Hindlimb muscle (tissue), 1 donor: Measurements from ENCODE around the gene MED22. TPM values are rescaled to one million over a fixed set of nuclear protein-coding genes. Genes with fewer than 3 reads are reported as not detected.
"Not testable (repeated sequence)": the region's sequence is repeated elsewhere in the genome, so short reads cannot be mapped to it uniquely, and the experiment has no call there.

ENCODE experiments used
- DNase-seq: peaks from one replicate; pipeline ENCODE4 v3.0.0-alpha.2; 2013
- polyA plus RNA-seq: library from polyadenylated mRNA; unstranded; fragments of 120-200 nt; gene quantifications from one replicate; pipeline ENCODE4 v1.2.1, GENCODE V29; 2013; ENCODE audit not compliant: insufficient read length

The MED22 gene
- polyA plus RNA-seq, 1 donor = 29.2 TPM

DNA sequence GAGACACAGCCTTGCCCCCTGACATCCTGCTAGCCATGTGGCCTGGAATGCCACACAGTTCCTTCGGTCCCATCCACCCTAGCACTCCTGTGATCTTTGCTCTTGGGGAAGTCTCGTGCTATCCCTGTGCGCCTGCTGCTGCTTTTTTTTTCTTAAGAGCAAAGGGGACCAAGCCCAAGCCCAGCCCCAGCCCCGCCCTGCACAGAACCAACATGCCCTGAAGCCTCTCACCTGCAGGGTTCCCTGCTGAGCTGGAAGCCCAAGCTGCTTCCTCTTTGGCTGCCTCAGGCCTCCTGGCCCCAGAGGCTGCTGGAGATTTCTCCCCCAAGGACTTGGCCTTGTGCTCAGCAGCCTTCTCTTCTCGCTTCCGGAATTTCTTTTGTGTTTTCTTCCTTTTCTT is 13.8 kb downstream of the MED22 start:
- no peak for DNase-seq

DNA sequence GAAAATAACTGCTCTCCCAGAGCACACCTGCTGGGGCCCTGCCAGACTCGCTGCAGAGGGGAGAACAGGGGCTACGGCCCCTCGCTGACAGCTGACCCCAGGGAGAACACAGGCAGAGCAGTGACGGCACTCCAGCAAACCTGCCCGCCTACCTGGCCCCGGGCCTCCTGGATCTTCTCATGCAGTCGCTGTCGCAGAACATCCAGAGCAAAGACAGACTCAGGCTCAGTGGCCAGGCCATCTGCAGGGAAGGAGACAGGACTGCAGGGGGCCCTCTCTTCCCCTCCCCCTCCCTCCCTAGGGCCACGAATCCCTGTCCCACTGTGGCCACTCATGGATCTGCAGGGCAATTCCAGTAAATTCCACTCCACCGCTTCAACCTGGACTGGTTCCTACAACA is 14.4 kb downstream of the MED22 start:
- no peak for DNase-seq

DNA sequence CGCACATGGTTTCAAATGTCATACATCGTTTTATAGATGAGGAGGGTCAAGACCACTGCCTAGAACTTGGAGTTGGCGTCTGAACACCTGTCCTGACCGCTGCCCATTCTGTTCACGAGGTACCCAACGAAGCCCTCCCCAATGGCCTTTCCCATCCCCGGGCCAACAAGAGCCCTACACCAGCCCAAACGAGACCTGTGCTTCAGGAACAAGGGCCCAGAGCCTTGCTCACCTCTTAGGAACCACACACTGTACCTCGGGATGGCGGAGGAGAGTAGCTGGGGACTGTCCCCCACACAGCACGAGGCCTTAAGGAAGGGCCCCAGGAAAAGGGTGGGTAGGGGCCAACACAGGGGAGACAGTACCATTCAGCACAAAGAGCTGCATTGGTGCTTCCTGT is 14.9 kb downstream of the MED22 start:
- DNase-seq = no peak

DNA sequence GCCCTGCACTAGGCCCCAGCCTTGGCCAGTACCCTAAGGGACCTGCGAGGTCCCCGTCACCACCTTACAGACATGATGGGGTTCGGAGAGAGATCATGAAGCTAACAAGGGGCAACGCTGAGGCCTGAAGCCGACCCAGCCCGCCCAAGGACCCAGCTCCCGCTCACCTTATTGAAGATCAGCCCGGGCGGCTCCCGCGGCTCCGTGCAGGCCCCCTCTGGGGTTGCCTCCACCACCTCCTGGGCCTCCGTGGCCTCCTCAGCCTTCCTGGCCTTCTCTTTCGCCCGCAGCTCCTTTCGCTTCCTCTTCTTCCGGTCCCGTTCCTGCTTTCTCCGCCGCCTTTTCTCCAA is 15.6 kb downstream of the MED22 start:
- no peak for DNase-seq

DNA sequence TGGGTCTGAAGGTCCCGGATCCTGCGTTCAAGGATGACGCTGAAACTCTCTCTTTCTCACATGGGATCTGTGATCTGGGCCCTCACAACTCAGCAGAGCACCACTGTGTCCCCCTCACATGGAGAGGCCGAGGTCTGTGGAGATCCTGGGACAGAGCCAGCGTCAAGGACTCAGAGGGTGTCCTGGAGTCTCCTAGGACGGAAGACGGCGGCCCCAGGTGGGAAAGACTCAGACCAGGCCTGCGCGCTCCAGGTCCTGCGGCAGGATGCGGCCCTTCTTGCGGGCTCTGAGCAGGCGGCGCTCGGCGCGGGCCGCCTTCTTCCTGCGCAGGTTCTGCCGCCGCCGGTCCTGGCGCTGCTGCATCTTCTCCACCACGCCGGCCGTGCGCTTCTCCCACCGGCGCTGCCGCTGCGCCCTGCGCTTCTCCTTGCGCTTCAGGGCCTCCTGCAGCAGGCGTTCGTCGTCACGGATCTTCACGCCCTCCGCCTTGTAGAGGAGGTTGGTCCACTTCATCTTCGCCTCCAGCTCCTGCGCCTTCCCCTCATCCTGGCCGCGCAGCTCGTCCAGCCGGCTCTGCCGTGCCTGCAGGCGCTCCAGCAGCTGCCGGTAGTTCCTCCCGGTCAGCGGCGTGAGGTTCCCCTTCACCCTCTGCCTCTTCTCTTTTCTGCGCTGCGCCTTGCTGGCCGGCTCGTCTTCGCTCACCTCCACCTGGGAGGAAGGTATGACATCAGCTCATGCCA is 16.1 kb downstream of the MED22 start:
- DNase-seq = no peak

DNA sequence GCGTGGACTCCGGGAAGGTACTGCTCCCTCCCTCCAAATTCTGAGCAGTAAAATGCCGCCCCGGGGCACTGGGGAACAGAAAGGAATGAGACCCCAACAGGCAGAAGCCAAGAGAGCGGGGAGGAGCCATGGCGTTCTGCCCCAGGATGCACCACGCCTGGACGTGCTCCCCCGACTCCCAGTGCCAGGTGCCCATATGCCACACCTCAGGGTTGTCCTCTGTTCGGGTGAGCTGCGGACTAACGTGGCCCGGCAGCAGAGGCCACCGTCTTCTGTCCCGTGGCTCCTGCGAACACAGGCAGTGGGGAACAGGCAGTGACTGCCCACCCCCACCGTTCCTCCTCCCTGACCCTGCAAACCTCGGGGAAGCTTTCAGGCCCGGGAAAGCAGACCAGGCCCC is 16.7 kb downstream of the MED22 start:
- DNase-seq = no peak

DNA sequence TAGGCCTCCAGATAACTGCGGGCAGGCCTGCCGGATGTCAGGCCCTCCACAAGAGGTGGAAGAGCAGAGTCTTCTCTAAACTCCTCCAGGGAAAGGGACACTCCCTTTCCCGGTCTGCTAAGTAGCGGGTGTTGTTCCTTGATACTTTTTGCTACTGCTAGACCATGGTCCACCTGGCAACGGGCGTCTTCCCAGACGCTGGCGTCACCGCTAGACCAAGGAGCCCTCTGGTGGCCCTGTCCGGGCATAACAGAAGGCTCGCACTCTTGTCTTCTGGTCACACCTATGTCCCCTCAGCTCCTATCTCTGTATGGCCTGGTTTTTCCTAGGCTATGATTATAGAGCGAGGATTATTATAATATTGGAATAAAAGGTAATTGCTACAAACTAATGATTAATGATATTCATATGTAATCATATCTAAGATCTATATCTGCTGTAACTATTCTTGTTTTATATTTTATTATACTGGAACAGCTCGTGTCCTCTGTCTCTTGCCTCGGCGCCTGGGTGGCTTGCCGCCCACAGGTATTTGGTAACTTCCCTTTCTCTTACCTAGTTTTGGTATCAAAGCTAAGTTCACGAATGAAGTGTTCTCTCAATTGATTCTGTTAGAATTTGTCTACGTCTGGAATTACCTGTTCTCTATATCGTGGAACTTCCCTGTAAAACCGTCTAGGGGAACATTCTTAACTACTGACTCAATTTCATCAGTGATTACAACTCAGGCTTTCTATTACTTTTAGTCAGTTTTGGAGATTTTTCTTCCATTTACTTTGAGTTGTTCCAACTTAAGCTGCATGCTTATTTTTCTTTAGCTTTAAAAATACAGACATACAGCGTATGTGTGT is 18.4 kb downstream of the MED22 start:
- not testable (repeated sequence) for DNase-seq

DNA sequence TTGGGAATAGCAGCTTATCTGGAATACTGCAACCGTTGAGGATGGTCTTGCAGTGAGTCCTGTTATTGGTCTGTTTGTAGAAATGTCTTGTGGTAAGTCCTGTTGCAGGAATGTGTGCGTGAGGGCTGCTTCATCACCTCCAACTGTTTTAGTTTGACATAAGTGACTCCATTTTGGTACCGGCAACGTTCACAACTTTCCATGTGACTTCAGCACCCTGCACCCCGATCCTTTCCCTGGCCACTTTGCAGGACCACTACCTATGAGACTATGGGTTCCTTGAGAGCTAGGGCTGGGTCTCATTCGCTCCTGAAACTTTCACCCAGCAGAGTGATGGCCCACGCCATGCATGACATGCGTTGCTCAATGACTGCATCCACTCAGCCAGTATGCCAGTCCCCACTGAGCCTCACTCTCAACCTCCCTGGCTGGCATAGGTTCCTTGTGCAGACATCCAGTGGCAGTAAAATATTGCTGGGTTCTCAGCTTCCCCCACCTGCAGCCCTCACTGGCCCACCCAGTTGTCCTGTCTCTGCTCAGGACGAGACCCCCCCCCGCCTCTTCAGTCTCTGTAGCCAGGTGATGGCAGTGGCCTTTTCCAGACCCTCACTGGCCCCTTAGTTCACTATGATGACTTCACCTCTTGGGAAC is 20.0 kb downstream of the MED22 start:
- DNase-seq = no peak

DNA sequence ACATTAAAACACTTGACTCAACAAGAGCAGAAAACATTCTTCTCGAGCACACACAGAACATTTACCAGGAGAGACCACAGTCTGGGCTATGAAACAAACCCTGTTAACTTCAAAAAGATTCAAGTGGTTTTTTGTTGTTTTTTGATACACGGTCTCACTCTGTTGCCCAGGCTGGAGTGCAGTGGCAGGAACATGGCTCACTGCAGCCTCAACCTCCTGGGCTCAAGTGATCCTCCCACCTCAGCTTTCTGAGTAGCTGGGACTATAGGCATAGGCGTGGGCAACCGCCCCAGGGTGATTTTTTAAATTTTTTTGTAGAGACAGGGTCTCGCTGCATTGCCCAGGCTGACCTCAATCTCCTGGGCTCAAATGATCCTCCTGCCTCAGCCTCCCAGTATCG is 20.9 kb downstream of the MED22 start:
- not testable (repeated sequence) for DNase-seq

GRCh38 chr9:133323991-133324703 is 23.8 kb downstream of the MED22 start:
- no peak for DNase-seq

DNA sequence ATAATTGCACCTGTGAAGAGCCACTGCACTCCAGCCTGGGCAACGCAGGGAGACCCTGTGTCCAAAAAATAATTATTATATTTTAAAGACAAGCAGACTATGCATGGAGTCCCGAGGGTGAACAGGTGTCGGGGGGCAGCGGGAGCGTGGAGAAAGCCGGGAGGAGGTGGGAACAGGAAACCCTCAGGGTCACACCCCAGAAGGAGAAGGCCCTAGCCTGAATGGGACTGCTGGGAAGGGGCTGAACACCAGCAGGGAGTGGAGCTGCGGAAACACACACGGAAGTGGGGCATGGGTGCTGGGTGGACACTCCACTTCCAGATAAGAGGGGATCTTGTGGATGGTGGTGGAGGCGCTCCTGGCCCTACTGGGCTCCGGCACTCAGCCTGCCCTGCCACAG is 24.7 kb downstream of the MED22 start:
- no peak for DNase-seq

- no peak for DNase-seq
These were observed 25.2 kb downstream of the MED22 start for GRCh38 chr9:133322701-133323100.

DNA sequence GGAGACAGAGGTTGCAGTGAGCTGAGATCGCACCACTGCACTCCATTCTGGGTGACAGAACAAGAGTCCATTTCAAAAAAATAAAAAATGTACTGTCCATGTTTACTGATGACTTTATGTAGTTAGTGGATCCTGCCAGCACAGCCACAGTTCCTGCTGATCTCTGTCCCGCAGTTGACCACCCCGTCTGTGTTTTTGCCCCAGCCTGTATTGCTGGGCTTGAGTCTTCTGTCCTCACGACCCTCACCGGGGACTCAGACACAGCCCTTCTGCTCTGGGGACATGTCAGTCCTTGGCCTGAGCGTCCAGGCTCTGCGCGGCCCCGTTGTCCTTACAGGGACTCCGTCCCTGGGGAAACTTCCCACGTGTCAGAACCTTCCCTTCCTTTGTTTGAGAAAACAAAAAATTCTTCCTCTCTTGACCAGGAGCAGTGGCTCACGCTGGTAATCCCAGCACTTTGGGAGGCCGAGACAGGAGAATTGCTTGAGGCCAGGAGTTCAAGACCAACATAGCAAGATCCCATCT is 26.5 kb downstream of the MED22 start:
- no peak for DNase-seq

GRCh38 chr9:133320421-133320881 is 27.5 kb downstream of the MED22 start:
- DNase-seq = no peak

GRCh38 chr9:133317551-133317950 is 30.4 kb downstream of the MED22 start:
- DNase-seq = not testable (repeated sequence)

DNA sequence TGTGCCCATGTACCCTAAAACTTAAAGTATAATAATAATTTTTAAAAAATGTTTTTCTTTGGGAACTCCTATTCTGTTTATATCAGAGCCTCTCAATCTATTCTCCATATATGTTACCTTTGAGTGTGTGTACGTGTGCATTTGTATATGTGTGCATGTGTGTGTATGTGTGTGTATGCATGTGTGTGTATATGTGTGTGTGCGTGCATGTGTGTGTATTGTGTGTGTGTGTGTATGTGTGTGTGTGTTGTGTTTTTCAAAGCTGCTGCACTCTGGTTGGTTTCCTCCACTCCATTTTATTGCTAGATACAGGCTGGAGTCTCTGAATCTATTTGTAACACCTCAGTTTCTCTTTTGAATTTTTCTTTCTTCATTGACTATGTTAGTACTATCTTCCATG is 31.9 kb downstream of the MED22 start:
- no peak for DNase-seq

GRCh38 chr9:133309608-133310007 is 38.3 kb downstream of the MED22 start:
- no peak for DNase-seq

DNA sequence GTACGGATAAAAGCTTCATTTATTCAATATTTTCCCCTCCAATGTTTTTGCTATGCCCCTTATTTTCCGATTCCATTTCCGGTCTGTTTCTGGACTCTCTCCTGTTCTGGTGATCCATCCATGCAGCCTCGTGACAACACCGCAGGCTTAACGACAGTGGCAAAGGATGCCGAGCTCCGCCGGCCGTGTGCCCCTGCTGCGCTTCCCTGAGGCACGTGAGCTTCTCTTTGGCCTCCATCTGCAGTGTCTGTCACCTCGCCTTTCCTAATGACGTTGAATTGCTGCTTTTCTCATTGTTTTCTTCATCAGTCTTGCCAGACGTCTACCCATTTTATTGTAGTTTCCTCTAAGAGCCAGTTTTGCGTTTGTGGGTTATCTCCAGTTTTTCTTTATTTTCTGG is 40.6 kb downstream of the MED22 start:
- no peak for DNase-seq

- peak; percentile 51 for DNase-seq
These were observed 41.4 kb downstream of the MED22 start for GRCh38 chr9:133306242-133307204.

DNA sequence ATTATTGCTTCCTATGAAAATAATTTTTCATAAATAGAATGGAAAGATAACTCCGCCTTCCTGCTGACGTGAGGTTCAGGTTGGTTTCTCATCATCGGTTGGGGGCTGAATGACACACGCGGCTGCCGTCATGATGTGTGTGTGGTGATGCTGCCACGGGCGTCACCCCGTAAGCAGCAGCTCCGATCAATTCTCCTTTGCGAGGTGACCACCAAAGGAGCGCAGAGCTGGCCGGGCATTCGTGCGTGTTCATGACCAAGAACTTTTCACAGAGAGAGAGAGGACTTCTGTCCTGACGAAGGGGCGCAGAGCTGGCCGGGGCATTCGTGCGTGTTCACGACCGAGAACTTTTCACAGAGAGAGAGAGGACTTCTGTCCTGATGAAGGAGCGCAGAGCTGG is 42.2 kb downstream of the MED22 start:
- DNase-seq = no peak
